ENCODE measurements around the gene UNC5C. TPM values are rescaled to one million over a fixed set of nuclear protein-coding genes. Genes with fewer than 3 reads are reported as not detected.

UNC5C gene
- total and polyA plus RNA-seq, 2 of the 8 experiments (the other 6 are each of a cell fraction or from before 2014, with no cell fraction given): 0.30 to 1.3 TPM

DNA sequence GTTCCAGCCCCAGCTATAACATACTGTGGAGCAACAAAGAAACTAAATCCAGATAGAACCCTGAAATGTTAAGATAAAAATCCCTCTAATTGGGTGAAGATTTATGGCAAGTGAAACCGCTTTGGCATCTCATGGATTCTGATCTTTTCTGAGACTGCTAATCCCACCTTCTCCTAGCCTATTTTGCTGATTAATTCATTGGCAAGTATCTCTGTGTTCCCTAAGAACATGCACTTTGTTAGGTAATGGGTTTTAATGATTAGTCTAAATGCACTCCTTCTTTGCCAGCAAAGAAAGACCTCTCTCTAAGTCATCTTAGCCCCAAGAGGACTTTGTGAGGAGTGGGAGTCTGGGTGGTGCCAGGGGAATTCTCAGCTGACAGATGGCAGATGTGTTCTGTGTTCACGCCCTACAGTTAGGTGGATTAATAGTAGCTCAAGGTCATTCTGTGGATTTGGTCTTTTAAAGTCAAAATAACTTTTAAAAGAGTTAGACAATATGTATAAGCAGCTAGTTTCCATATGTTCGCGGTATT, 171.3 kb downstream of the UNC5C start:
- no peak overlapping the region for H3K27ac ChIP-seq (ENCODE audit: low read depth, low read length)
- H3K4ac ChIP-seq (replicated peaks; ENCODE audit: insufficient read length, low read depth, low read length): no peak overlapping the region
- H3K9ac ChIP-seq (replicated peaks in 1 of 4; ENCODE audit: extremely low read depth in 1 of 4, low read depth in 3 of 4, low read length in 3 of 4): no peak overlapping the region
- H2AK5ac ChIP-seq (ENCODE audit: low read depth, low read length): no peak overlapping the region
- H3K4me3 ChIP-seq (ENCODE audit: extremely low read depth in 1 of 4, insufficient read depth in 2 of 4, low read depth in 3 of 4, low read length in 4 of 4): no peak overlapping the region
- no peak overlapping the region for H3K23ac ChIP-seq (ENCODE audit: insufficient read length)
- no peaks in the 10 kb centered on the region for H3K36me3 ChIP-seq (ENCODE audit: control insufficient read depth in 2 of 4, insufficient read depth in 4 of 4, low read length in 3 of 4)
- WGBS, 2 experiments (ENCODE audit: extremely low coverage in 1 of 2, insufficient coverage in 1 of 2, insufficient read length in 1 of 2, insufficient replicate concordance in 2 of 2, low coverage in 1 of 2, low lambda C conversion rate in 2 of 2, missing lambda C conversion rate in 1 of 2): 93% methylated on average over 4 of the region's 4 CpGs; no CpG with 5 or more reads in 1 of the 2 experiments
- ChIA-PET POLR2A (ENCODE audit: partially characterized antibody) (no interaction called here), CTCF (ENCODE audit: partially characterized antibody) (no interaction called here)
- H2BK12ac ChIP-seq (ENCODE audit: low read depth, low read length): no peak overlapping the region
- no peaks in the 10 kb centered on the region for H4K20me1 ChIP-seq (replicated peaks in 1 of 2; ENCODE audit: control insufficient read depth in 1 of 2, insufficient read depth in 2 of 2, low read length in 2 of 2)
- H3K79me2 ChIP-seq (ENCODE audit: control insufficient read depth in 1 of 2, insufficient read depth in 2 of 2, low read length in 2 of 2): no peaks in the 10 kb centered on the region
- H2BK20ac ChIP-seq (ENCODE audit: low read length): no peak overlapping the region
- H3K4me1 ChIP-seq (replicated peaks in 1 of 4; ENCODE audit: control insufficient read depth in 3 of 4, insufficient read depth in 4 of 4, low read length in 3 of 4): no peaks in the 10 kb centered on the region
- DNase-seq (ENCODE audit: low read depth in 1 of 2, low spot score in 2 of 2): no peak
- H3K14ac ChIP-seq (ENCODE audit: insufficient read length): no peak overlapping the region
- TF ChIP-seq SIN3A (conservative IDR thresholded peaks at IDR 0.05 in 1 of 2, IDR thresholded peaks at IDR 0.05 in 1 of 2; ENCODE audit: low read depth in 1 of 2, low read length in 2 of 2) (no peak), SIX5 (IDR thresholded peaks at IDR 0.05; ENCODE audit: low read depth, low read length) (no peak), RNF2 (IDR thresholded peaks at IDR 0.05; ENCODE audit: borderline replicate concordance, low read depth, low read length, missing control alignments, poor library complexity, severe bottlenecking) (no peak)
- no peak overlapping the region for H4K91ac ChIP-seq (replicated peaks; ENCODE audit: insufficient read length, low read length)
- H2BK120ac ChIP-seq (replicated peaks; ENCODE audit: low read depth, low read length): no peak overlapping the region
- no peak overlapping the region for H4K8ac ChIP-seq (ENCODE audit: extremely low read depth, insufficient read depth, low read length)
- no peak overlapping the region for H2BK15ac ChIP-seq (ENCODE audit: low read length)
- no peak overlapping the region for H2AFZ ChIP-seq (ENCODE audit: low read length)
- H3K27me3 ChIP-seq (replicated peaks in 1 of 4; ENCODE audit: control insufficient read depth in 3 of 4, extremely low read depth in 1 of 4, insufficient read depth in 3 of 4, low read length in 3 of 4): 0 out of 7 replicates have a peak, but pooled peaks cover 0 to 2% (median 0%) of the 10 kb centered on the region in 4 experiments
- FAIRE-seq: no peak
- no peaks in the 10 kb centered on the region for H3K79me1 ChIP-seq (ENCODE audit: low read depth, low read length)
- no peak overlapping the region for H2BK5ac ChIP-seq (ENCODE audit: low read depth, low read length)
- no peaks in the 10 kb centered on the region for H3K23me2 ChIP-seq (ENCODE audit: low read depth, low read length)
- H3K4me2 ChIP-seq (ENCODE audit: insufficient read depth in 1 of 2, low read depth in 2 of 2, low read length in 2 of 2): no peak overlapping the region
- H4K5ac ChIP-seq (ENCODE audit: insufficient read length, low read depth, low read length): no peak overlapping the region
- no peaks in the 10 kb centered on the region for H3K9me3 ChIP-seq (ENCODE audit: insufficient read depth in 2 of 2, low read depth in 1 of 2, low read length in 1 of 2)
- no peak overlapping the region for H3K56ac ChIP-seq (replicated peaks; ENCODE audit: insufficient read length, low read depth, low read length)
- no peak overlapping the region for H3K18ac ChIP-seq (ENCODE audit: extremely low read depth, low read length)
